Neural progenitor cell (in vitro differentiated cells): ENCODE measurements around the gene HUWE1. TPM values are rescaled to one million over a fixed set of nuclear protein-coding genes. Genes with fewer than 3 reads are reported as not detected.
"Not testable (repeated sequence)": the region's sequence is repeated elsewhere in the genome, so short reads cannot be mapped to it uniquely, and the experiment has no call there.

ENCODE experiments used
- DNase-seq: peaks from one replicate; pipeline ENCODE4 v3.0.0-alpha.2; 2016; ENCODE audit warnings: low spot score
- H2AFZ ChIP-seq: fragments of 200-600 bp; sonication (generic); replicated peaks from 2 replicates; pipeline ENCODE4 v1.6.1; 2016; ENCODE audit warnings: antibody characterized with exemption
- H3F3A ChIP-seq: fragments of 200-600 bp; sonication (generic); 2 replicates; pipeline ENCODE4 v1.6.1; 2016; ENCODE audit warnings: antibody characterized with exemption, low read depth
- H3K27ac ChIP-seq: fragments of 200-600 bp; sonication (generic); 2 replicates; pipeline ENCODE4 v1.5.1; 2016; ENCODE audit warnings: mild to moderate bottlenecking
- H3K27me3 ChIP-seq: fragments of 200-600 bp; sonication (generic); 2 replicates; pipeline ENCODE4 v1.6.1; 2016; ENCODE audit warnings: mild to moderate bottlenecking, moderate library complexity
- H3K36me3 ChIP-seq: fragments of 200-600 bp; sonication (generic); 2 replicates; pipeline ENCODE4 v1.5.1; 2016
- H3K4me1 ChIP-seq: fragments of 200-600 bp; sonication (generic); 2 replicates; pipeline ENCODE4 v1.6.1; 2016; ENCODE audit warnings: mixed run types
- H3K4me2 ChIP-seq: fragments of 200-600 bp; sonication (generic); 2 replicates; pipeline ENCODE4 v1.6.1; 2016
- H3K4me3 ChIP-seq: fragments of 200-600 bp; sonication (generic); 2 replicates; pipeline ENCODE4 v1.5.1; 2016
- H3K79me2 ChIP-seq: fragments of 200-600 bp; sonication (generic); 2 replicates; pipeline ENCODE4 v1.6.1; 2016; ENCODE audit warnings: low read depth
- H3K9ac ChIP-seq: fragments of 200-600 bp; sonication (generic); 2 replicates; pipeline ENCODE4 v1.6.1; 2016
- H3K9me3 ChIP-seq: fragments of 200-600 bp; sonication (generic); 2 replicates; pipeline ENCODE4 v1.5.1; 2016; ENCODE audit warnings: low read depth
- H4K20me1 ChIP-seq: fragments of 200-600 bp; sonication (generic); 2 replicates; pipeline ENCODE4 v1.6.1; 2016; ENCODE audit warnings: low read depth
- H3K27ac Mint-ChIP-seq: 3 replicates; pipeline ENCODE4 v1.8.0; 2021; ENCODE audit warnings: mixed read lengths
- H3K27me3 Mint-ChIP-seq: 2 replicates; pipeline ENCODE4 v1.8.0; 2022; ENCODE audit warnings: low read depth, mild to moderate bottlenecking, inconsistent platforms, moderate library complexity, mixed read lengths; ENCODE audit not compliant: insufficient read depth
- H3K36me3 Mint-ChIP-seq: 3 replicates; pipeline ENCODE4 v1.8.0; 2021; ENCODE audit warnings: mixed read lengths
- H3K4me1 Mint-ChIP-seq: 3 replicates; pipeline ENCODE4 v1.8.0; 2021; ENCODE audit warnings: mixed read lengths
- H3K4me3 Mint-ChIP-seq: 3 replicates; pipeline ENCODE4 v1.8.0; 2021; ENCODE audit warnings: mild to moderate bottlenecking, moderate library complexity, mixed read lengths
- H3K9me3 Mint-ChIP-seq: 3 replicates; pipeline ENCODE4 v1.8.0; 2020; ENCODE audit warnings: mixed read lengths
- EZH2 ChIP-seq: fragments of 200-600 bp; sonication (generic); IDR thresholded peaks from 2 replicates; pipeline ENCODE4 v1.6.1; 2017; ENCODE audit warnings: antibody characterized with exemption, mild to moderate bottlenecking, moderate library complexity
- EZH2phosphoT487 ChIP-seq: fragments of 200-600 bp; sonication (generic); IDR thresholded peaks from 2 replicates; pipeline ENCODE4 v1.6.1; 2017; ENCODE audit warnings: antibody characterized with exemption
- total RNA-seq: library from RNA; depleted of rRNA; stranded (reverse); fragments of >200 nt; gene quantifications from 2 replicates; pipeline ENCODE4 v1.2.3, GENCODE V29; 2015; ENCODE audit warnings: low replicate concordance
- TF ChIP-seq, protein P1 (sequence below): fragments of 200-600 bp; sonication (generic); IDR thresholded peaks from 2 replicates; pipeline ENCODE4 v1.5.1; 2017; ENCODE audit warnings: antibody characterized with exemption, mild to moderate bottlenecking

HUWE1 gene
- total RNA-seq, 1 donor from 2014 or later, result 149 TPM

- no peak overlapping the region for H3K4me3 Mint-ChIP-seq
- H3K79me2 ChIP-seq, result no peaks in the 10 kb centered on the region
- H3F3A ChIP-seq, result no peaks in the 10 kb centered on the region
- no peak overlapping the region for H2AFZ ChIP-seq
- H3K9me3 Mint-ChIP-seq, result peaks cover 9% of the 10 kb centered on the region
- no peaks in the 10 kb centered on the region for H3K4me1 ChIP-seq
- no peak overlapping the region for H3K4me3 ChIP-seq
- DNase-seq, result no peak
- no peaks in the 10 kb centered on the region for H3K27me3 ChIP-seq
- no peak overlapping the region for H3K4me2 ChIP-seq
- H3K27me3 Mint-ChIP-seq, result peaks cover 2% of the 10 kb centered on the region
- no peaks in the 10 kb centered on the region for H3K4me1 Mint-ChIP-seq
- H3K36me3 Mint-ChIP-seq, result peaks cover 30% of the 10 kb centered on the region
- peaks cover 4% of the 10 kb centered on the region for H3K36me3 ChIP-seq
- TF ChIP-seq EZH2phosphoT487, result no peak
- TF ChIP-seq EZH2, result no peak
- TF ChIP-seq, protein P1, sequence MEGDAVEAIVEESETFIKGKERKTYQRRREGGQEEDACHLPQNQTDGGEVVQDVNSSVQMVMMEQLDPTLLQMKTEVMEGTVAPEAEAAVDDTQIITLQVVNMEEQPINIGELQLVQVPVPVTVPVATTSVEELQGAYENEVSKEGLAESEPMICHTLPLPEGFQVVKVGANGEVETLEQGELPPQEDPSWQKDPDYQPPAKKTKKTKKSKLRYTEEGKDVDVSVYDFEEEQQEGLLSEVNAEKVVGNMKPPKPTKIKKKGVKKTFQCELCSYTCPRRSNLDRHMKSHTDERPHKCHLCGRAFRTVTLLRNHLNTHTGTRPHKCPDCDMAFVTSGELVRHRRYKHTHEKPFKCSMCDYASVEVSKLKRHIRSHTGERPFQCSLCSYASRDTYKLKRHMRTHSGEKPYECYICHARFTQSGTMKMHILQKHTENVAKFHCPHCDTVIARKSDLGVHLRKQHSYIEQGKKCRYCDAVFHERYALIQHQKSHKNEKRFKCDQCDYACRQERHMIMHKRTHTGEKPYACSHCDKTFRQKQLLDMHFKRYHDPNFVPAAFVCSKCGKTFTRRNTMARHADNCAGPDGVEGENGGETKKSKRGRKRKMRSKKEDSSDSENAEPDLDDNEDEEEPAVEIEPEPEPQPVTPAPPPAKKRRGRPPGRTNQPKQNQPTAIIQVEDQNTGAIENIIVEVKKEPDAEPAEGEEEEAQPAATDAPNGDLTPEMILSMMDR, result no peak
- H3K9me3 ChIP-seq, result no peaks in the 10 kb centered on the region
- H3K9ac ChIP-seq, result no peak overlapping the region
- no peaks in the 10 kb centered on the region for H4K20me1 ChIP-seq
- no peak overlapping the region for H3K27ac ChIP-seq
- no peak overlapping the region for H3K27ac Mint-ChIP-seq
Observed at GRCh38 chrX:53547668-53548067, 138.9 kb downstream of the HUWE1 start.

GRCh38 chrX:53544936-53545335 is 141.6 kb downstream of the HUWE1 start:
- H3K4me1 Mint-ChIP-seq, result no peaks in the 10 kb centered on the region
- peaks cover 7% of the 10 kb centered on the region for H3K9me3 Mint-ChIP-seq
- Histone ChIP-seq H2AFZ (no peak overlapping the region), H3K36me3 (no peaks in the 10 kb centered on the region), H3K4me2 (no peak overlapping the region), H3K4me3 (no peak overlapping the region), H3K27me3 (no peaks in the 10 kb centered on the region), H3F3A (no peaks in the 10 kb centered on the region), H3K79me2 (no peaks in the 10 kb centered on the region), H3K4me1 (no peaks in the 10 kb centered on the region), H3K9me3 (no peaks in the 10 kb centered on the region), H3K27ac (no peak overlapping the region), H4K20me1 (no peaks in the 10 kb centered on the region), H3K9ac (no peak overlapping the region)
- no peak overlapping the region for H3K4me3 Mint-ChIP-seq
- TF ChIP-seq EZH2 (no peak), EZH2phosphoT487 (no peak)
- TF ChIP-seq, protein P1, result no peak
- no peak for DNase-seq
- H3K27me3 Mint-ChIP-seq, result peaks cover 2% of the 10 kb centered on the region
- no peak overlapping the region for H3K27ac Mint-ChIP-seq
- peaks cover 31% of the 10 kb centered on the region for H3K36me3 Mint-ChIP-seq

DNA sequence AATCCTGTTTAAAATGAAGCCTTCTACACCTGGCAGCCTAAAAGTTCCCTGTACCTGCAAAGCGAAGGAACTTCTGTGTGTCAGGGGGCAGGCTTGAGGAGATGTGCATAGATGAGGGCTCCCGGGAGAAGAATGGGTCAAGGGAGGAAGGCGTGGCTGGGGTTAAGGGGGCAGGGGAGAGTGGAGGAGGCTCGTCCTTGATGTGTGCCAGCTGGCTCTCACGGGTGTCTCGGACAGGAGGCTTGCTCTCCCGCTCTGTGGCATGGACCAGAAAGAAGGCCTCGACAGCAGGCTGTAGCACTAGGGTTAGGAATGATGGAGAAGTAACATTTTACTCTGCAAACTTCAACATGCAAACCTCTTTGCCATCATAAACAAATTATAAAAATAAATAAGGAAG is 147.7 kb downstream of the HUWE1 start:
- Histone ChIP-seq H3K4me2 (no peak overlapping the region), H3K27me3 (no peaks in the 10 kb centered on the region), H3K4me3 (no peak overlapping the region), H3K79me2 (no peaks in the 10 kb centered on the region), H3K9me3 (no peaks in the 10 kb centered on the region), H4K20me1 (no peaks in the 10 kb centered on the region), H3K9ac (no peak overlapping the region), H3K27ac (no peak overlapping the region), H2AFZ (no peak overlapping the region), H3K36me3 (peaks cover 3% of the 10 kb centered on the region), H3F3A (no peaks in the 10 kb centered on the region), H3K4me1 (no peaks in the 10 kb centered on the region)
- H3K27ac Mint-ChIP-seq, result no peak overlapping the region
- no peak overlapping the region for H3K4me3 Mint-ChIP-seq
- DNase-seq, result no peak
- no peaks in the 10 kb centered on the region for H3K4me1 Mint-ChIP-seq
- peaks cover 37% of the 10 kb centered on the region for H3K36me3 Mint-ChIP-seq
- peaks cover 7% of the 10 kb centered on the region for H3K9me3 Mint-ChIP-seq
- H3K27me3 Mint-ChIP-seq, result no peaks in the 10 kb centered on the region
- TF ChIP-seq EZH2phosphoT487 (no peak), EZH2 (no peak)
- TF ChIP-seq, protein P1, result no peak

- H3K4me3 Mint-ChIP-seq, H3K4me3 ChIP-seq, H3K36me3 ChIP-seq, H3K79me2 ChIP-seq, H3K9ac ChIP-seq, H3K27me3 ChIP-seq, H3K4me1 Mint-ChIP-seq, H3K27ac ChIP-seq, H3F3A ChIP-seq, H3K9me3 ChIP-seq, H3K27me3 Mint-ChIP-seq, H3K4me1 ChIP-seq, H3K4me2 ChIP-seq, DNase-seq, H4K20me1 ChIP-seq, H2AFZ ChIP-seq: not testable (repeated sequence)
- Mint-ChIP-seq H3K27ac (peak overlapping the region; percentile 40), H3K9me3 (peaks cover 25% of the 10 kb centered on the region), H3K36me3 (peaks cover 22% of the 10 kb centered on the region)
Observed at GRCh38 chrX:53531255-53531966, 155.1 kb downstream of the HUWE1 start.
